Common myeloid progenitor, CD34-positive (primary cell): ENCODE results near the gene LAMA3.
"Not testable (repeated sequence)": the region's sequence is repeated elsewhere in the genome, so short reads cannot be mapped to it uniquely, and the experiment has no call there.

Source experiments
- CTCF ChIA-PET: fragments of 350-600 bp; sonication (Branson Sonifier 250); formaldehyde crosslinking; loops from one replicate; lab custom pipeline; 2021; ENCODE audit warnings: antibody characterized with exemption; lab: Charles Lee
- POLR2A ChIA-PET: fragments of 350-600 bp; sonication (Branson Sonifier 250); formaldehyde crosslinking; loops from one replicate; lab custom pipeline; 2021; ENCODE audit warnings: antibody characterized with exemption; lab: Charles Lee
- DNase-seq, 3 donors: peaks; one replicate each; pipeline versions ENCODE4 v3.0.0 to v3.0.0-alpha.2; 2013
- H3K27ac ChIP-seq, 2 experiments: 1 replicate in 1 of 2; 2 replicates in 1 of 2; pipeline ENCODE4 v1.7.0; 2013; ENCODE audit warnings: inconsistent platforms in 2 of 2, low read length in 2 of 2, mild to moderate bottlenecking in 2 of 2, low read depth in 1 of 2, moderate library complexity in 1 of 2; ENCODE audit not compliant: severe bottlenecking in 2 of 2, insufficient read depth in 1 of 2, poor library complexity in 1 of 2
- H3K27me3 ChIP-seq, 5 experiments: replicated peaks in 2 of 5; 1 replicate in 3 of 5; 2 replicates in 2 of 5; pipeline versions ENCODE4 v1.6.1 to v1.7.0; 2013; ENCODE audit warnings: low read length in 4 of 5, mild to moderate bottlenecking in 2 of 5, moderate library complexity in 2 of 5, inconsistent platforms in 1 of 5; ENCODE audit not compliant: insufficient read depth in 5 of 5, control insufficient read depth in 4 of 5
- H3K36me3 ChIP-seq, 4 experiments: 1 replicate in 2 of 4; 2 replicates in 2 of 4; pipeline versions ENCODE4 v1.6.1 to v1.7.0; 2013; ENCODE audit warnings: low read length in 3 of 4, control low read depth in 1 of 4, mild to moderate bottlenecking in 1 of 4; ENCODE audit not compliant: control insufficient read depth in 4 of 4, insufficient read depth in 4 of 4
- H3K4me1 ChIP-seq, 4 experiments: 1 replicate in 3 of 4; 2 replicates in 1 of 4; pipeline versions ENCODE4 v1.6.1 to v1.7.1; 2013; ENCODE audit warnings: low read length in 3 of 4, mild to moderate bottlenecking in 3 of 4, control low read depth in 1 of 4, inconsistent platforms in 1 of 4, moderate library complexity in 1 of 4; ENCODE audit not compliant: control insufficient read depth in 4 of 4, insufficient read depth in 4 of 4; ENCODE audit errors: control extremely low read depth in 1 of 4
- H3K4me3 ChIP-seq, 7 experiments: 1 replicate in 4 of 7; 2 replicates in 3 of 7; pipeline versions ENCODE4 v1.5.1 to v1.7.0; 2013; ENCODE audit warnings: mild to moderate bottlenecking in 7 of 7, low read length in 6 of 7, moderate library complexity in 6 of 7, inconsistent platforms in 2 of 7, low read depth in 2 of 7, control low read depth in 1 of 7; ENCODE audit not compliant: insufficient read depth in 4 of 7, control insufficient read depth in 1 of 7; ENCODE audit errors: extremely low read depth in 1 of 7
- H3K9me3 ChIP-seq, 5 experiments: 1 replicate in 4 of 5; 2 replicates in 1 of 5; pipeline versions ENCODE4 v1.6.1 to v1.7.1; 2013; ENCODE audit warnings: low read length in 4 of 5, mild to moderate bottlenecking in 2 of 5, inconsistent platforms in 1 of 5, low read depth in 1 of 5, moderate library complexity in 1 of 5; ENCODE audit not compliant: control insufficient read depth in 4 of 5, insufficient read depth in 2 of 5; ENCODE audit errors: control extremely low read depth in 1 of 5
- WGBS: methylation state at CpG from one replicate; pipeline ENCODE4 v1.1.5; 2013; ENCODE audit not compliant: insufficient coverage; 5-methylcytosine and 5-hydroxymethylcytosine counted together

Gene LAMA3

GRCh38 chr18:23714576-23714975 lies 25.3 kb downstream of the LAMA3 start:
- no peak for DNase-seq
- no peak overlapping the region for H3K27ac ChIP-seq
- no peaks in the 10 kb centered on the region for H3K27me3 ChIP-seq
- POLR2A ChIA-PET = no interaction called here
- no peaks in the 10 kb centered on the region for H3K9me3 ChIP-seq
- no CpG with 5 or more reads among the region's 4 CpGs for WGBS
- H3K4me1 ChIP-seq = peaks cover 7 to 25% (median 16%) of the 10 kb centered on the region in 4 experiments
- CTCF ChIA-PET = interaction anchor here (0.9 to 1.1 kb wide), 3 partner anchors 11 to 87 kb away, joined by 3 to 5 read pairs (median 3); no protein-coding TSS in a partner anchor
- no peak overlapping the region for H3K4me3 ChIP-seq
- H3K36me3 ChIP-seq = no peaks in the 10 kb centered on the region

DNA sequence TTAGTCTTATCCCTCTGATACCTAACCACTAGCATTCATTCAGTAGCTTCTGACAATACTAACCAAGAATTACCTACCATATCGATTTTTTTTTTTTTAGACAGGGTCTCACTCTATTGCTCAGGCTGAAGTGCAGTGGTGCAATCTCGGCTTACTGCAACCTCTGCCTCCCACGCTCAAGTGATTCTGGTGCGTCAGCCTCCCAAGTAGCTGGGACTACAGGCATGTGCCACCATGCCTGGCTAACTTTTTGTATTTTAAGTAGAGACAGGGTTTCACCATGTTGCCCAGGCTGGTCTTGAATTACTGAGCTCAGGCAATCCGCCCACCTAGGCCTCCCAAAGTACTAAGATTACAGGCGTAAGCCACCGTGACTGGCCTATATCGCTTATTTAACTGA lies 26.8 kb downstream of the LAMA3 start:
- H3K36me3 ChIP-seq, DNase-seq, H3K27ac ChIP-seq, H3K9me3 ChIP-seq, H3K27me3 ChIP-seq, H3K4me3 ChIP-seq, POLR2A ChIA-PET: not testable (repeated sequence)
- 41% methylated on average over 5 of the region's 8 CpGs for WGBS
- CTCF ChIA-PET = interaction anchor here (1.0 kb wide), 1 partner anchor 14 kb away, joined by 3 read pairs; no protein-coding TSS in a partner anchor
- peaks cover 7 to 23% (median 16%) of the 10 kb centered on the region in 4 experiments for H3K4me1 ChIP-seq

GRCh38 chr18:23716516-23716915 lies 27.3 kb downstream of the LAMA3 start:
- DNase-seq = no peak
- no peaks in the 10 kb centered on the region for H3K9me3 ChIP-seq
- no peak overlapping the region for H3K27ac ChIP-seq
- no peak overlapping the region for H3K4me3 ChIP-seq
- H3K27me3 ChIP-seq = no peaks in the 10 kb centered on the region
- H3K36me3 ChIP-seq = no peaks in the 10 kb centered on the region
- CTCF ChIA-PET = no interaction called here
- POLR2A ChIA-PET = no interaction called here
- 90% methylated on average over 3 of the region's 3 CpGs for WGBS
- H3K4me1 ChIP-seq = peaks cover 6 to 19% (median 12%) of the 10 kb centered on the region in 4 experiments

- CTCF ChIA-PET = no interaction called here
- POLR2A ChIA-PET = no interaction called here
- Histone ChIP-seq H3K27me3 (no peaks in the 10 kb centered on the region), H3K4me1 (peaks cover 3 to 14% (median 8%) of the 10 kb centered on the region in 4 experiments), H3K9me3 (no peaks in the 10 kb centered on the region), H3K36me3 (no peaks in the 10 kb centered on the region), H3K27ac (no peak overlapping the region), H3K4me3 (no peak overlapping the region)
- no peak for DNase-seq
These were observed 27.7 kb downstream of the LAMA3 start for GRCh38 chr18:23716966-23717365.

DNA sequence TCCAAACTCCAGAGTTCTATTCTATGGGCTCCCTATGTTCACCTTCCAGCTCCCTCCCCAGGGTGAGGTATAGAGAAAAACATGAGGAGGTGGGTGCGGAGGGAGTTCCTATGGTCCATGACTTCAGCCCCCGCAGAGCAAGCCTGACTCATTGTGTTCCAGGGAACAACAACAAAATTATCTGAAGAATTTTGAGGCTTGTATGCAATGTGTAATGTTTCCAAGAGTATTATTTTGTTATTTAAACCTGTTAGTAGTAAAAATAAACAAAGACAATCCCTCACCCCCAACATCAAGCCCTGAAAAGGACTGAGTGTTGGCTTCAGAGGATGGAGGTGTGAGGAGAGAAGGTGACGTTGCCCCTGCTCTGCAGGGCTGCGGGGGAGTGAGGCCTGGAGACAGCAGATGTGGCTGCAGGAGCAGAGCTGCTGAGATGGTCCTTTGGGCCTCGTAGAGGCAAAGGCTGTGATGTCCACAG lies 29.0 kb downstream of the LAMA3 start:
- H3K9me3 ChIP-seq = no peaks in the 10 kb centered on the region
- no peak overlapping the region for H3K4me3 ChIP-seq
- DNase-seq = no peak
- H3K4me1 ChIP-seq = peaks cover 0 to 1% (median under 1%) of the 10 kb centered on the region in 4 experiments
- WGBS = 100% methylated on average over 5 of the region's 5 CpGs
- H3K27ac ChIP-seq = no peak overlapping the region
- CTCF ChIA-PET = interaction anchor here (0.9 to 1.1 kb wide), 2 partner anchors 15 to 16 kb away, joined by 3 read pairs; no protein-coding TSS in a partner anchor
- H3K27me3 ChIP-seq = no peaks in the 10 kb centered on the region
- no peaks in the 10 kb centered on the region for H3K36me3 ChIP-seq
- POLR2A ChIA-PET = no interaction called here

GRCh38 chr18:23718731-23719130 lies 29.5 kb downstream of the LAMA3 start:
- CTCF ChIA-PET = interaction anchor here (0.9 kb wide), 1 partner anchor 15 kb away, joined by 3 read pairs; no protein-coding TSS in a partner anchor
- H3K9me3 ChIP-seq = no peaks in the 10 kb centered on the region
- H3K36me3 ChIP-seq = no peaks in the 10 kb centered on the region
- H3K4me3 ChIP-seq = no peak overlapping the region
- WGBS = 100% methylated on average over 2 of the region's 2 CpGs
- H3K27me3 ChIP-seq = no peaks in the 10 kb centered on the region
- no peak overlapping the region for H3K27ac ChIP-seq
- POLR2A ChIA-PET = no interaction called here
- H3K4me1 ChIP-seq = no peaks in the 10 kb centered on the region
- no peak for DNase-seq

GRCh38 chr18:23719634-23720201 lies 30.5 kb downstream of the LAMA3 start:
- H3K4me3 ChIP-seq = no peak overlapping the region
- H3K36me3 ChIP-seq = no peaks in the 10 kb centered on the region
- no peak overlapping the region for H3K27ac ChIP-seq
- CTCF ChIA-PET = interaction anchor here (0.8 to 1.3 kb wide), 3 partner anchors 10 to 107 kb away, joined by 3 to 11 read pairs (median 3); no protein-coding TSS in a partner anchor
- POLR2A ChIA-PET = no interaction called here
- WGBS = 75% methylated on average over 1 of the region's 1 CpG
- H3K27me3 ChIP-seq = no peaks in the 10 kb centered on the region
- peaks cover 3 to 5% (median 4%) of the 10 kb centered on the region in 4 experiments for H3K4me1 ChIP-seq
- H3K9me3 ChIP-seq = no peaks in the 10 kb centered on the region
- no peak for DNase-seq
